ENCODE results near the gene CDK5RAP2.

Gene CDK5RAP2

DNA sequence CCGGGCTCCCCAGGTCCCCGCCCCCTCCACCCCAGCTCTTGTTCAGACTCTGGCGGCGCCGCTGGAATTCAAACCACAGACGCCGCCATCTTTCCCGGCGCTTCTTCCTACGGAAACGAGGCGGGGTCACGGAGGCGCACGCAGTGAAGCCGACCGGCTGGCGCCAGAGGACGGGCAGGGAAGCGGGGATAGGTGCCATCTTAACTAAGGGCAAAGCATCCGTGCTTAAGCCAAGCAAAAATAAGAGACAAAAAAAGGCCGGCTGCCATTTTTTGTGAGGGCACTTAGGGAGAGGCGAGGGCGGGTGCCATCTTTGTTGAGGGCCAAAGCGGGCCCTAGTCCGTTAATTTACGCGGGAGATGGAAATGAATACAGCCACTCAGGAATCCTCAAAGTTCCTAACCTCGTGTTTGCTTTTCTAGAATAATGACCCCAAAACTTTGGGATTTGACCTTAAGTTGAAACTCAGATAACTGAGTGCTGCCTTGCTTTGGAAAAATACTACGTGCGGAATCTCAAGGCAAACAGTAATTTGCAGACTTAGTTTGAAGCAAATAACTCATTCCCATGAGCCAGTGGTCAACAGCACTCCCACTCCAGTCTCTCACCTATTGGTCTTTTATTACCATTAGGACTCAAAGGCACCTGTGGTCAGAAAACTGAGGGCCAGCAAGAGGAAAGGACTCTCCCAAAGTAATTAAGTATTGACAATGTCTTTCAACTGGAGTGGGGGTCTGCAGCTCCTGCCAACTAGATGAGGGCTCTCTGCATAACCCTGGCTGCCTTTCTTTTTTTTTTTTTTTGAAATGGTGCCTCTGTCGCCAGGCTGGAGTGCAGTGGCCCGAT lies at the start of gene CDK5RAP2:
Gene CDK5RAP2, minus strand, starts transcription at position 117 of the 846 bp plus-strand sequence. CDS start 189 bp downstream, outside the sequence.
- TF ChIP-seq, protein P1, sequence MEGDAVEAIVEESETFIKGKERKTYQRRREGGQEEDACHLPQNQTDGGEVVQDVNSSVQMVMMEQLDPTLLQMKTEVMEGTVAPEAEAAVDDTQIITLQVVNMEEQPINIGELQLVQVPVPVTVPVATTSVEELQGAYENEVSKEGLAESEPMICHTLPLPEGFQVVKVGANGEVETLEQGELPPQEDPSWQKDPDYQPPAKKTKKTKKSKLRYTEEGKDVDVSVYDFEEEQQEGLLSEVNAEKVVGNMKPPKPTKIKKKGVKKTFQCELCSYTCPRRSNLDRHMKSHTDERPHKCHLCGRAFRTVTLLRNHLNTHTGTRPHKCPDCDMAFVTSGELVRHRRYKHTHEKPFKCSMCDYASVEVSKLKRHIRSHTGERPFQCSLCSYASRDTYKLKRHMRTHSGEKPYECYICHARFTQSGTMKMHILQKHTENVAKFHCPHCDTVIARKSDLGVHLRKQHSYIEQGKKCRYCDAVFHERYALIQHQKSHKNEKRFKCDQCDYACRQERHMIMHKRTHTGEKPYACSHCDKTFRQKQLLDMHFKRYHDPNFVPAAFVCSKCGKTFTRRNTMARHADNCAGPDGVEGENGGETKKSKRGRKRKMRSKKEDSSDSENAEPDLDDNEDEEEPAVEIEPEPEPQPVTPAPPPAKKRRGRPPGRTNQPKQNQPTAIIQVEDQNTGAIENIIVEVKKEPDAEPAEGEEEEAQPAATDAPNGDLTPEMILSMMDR (conservative IDR thresholded peaks at IDR 0.05) = no peak
- peak within 1 kb of the TSS; percentile 83 for H3K27ac ChIP-seq

DNA sequence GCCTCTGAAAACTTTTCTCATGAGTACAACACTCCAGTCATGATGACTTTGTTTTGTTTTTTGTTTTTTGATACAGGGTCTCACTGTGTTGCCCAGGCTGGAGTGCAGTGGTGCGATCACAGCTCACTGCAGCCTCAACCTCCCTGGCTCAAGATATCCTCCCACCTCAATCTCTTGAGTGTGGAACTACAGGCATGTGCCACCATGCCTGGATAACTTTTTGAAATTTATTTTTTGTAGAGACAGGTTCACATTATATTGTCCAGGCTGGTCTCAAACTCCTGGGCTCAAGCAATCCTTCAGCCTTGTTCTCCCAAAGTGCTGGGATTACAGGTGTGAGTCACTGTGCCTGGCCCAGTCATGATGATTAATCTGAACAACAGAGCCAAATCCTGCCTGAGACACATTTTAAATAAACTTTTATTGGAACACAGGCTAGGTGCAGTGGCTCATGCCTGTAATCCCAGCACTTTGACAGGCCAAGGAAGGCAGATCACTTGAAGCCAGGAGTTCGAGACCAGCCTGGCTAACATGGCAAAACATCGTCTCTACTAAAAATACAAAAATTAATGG lies 49.0 kb upstream of the CDK5RAP2 start:
- peak overlapping the region; percentile 92 for H3K27ac ChIP-seq

DNA sequence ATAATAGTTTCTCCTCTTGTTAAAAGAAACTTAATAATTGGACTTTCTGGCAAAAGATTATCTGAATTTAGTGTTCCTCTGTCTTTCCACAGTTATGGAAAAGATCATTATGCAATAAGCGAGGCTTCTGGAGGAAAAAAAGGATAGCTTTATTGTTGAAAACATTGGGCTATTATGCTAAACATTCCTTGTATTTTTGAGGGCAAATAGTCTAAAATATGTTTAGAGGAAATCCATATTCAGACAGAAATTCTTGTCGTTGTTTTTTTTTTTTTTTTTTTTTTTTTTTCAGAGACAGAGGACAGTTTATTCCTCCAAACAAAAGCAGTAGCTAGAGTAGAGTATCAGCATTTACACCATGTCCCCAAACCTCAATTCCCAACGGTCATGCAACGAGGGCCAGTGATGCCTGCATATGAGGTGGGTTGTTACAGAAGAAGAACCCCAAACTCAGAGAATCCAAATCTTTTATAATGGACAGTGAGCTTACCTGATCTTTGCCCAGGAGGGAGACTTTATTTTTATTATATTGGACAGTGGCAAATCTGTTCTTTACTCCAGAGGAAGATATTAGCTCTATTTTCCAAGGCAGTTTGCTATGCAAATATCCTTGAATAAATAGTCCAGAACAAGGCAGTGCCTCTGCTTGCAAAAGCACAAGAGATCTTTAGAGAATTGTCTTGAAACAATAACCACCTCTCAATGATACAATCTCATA lies 48.4 kb upstream of the CDK5RAP2 start:
- H3K27ac ChIP-seq = peak overlapping the region; percentile 92
- TF ChIP-seq, protein P1 (conservative IDR thresholded peaks at IDR 0.05) = no peak

DNA sequence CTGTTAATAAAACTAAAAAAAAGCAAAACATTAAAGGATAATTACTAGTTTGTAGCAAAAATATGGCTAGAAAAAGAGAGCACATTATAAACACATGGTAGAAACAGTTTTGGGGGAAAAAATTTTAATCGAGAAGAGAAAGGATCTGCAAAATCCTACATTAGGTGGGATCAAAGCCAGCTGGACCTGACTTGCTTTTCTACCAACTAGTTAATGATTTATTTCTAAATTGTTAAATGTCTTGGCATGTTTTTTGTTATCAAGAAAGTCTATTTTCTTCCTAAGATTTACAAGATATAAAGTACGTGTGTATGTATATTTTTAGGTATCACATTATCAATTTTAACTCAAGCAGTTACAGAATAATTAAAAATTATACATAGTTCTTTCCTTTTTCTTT lies 47.1 kb upstream of the CDK5RAP2 start:
- H3K27ac ChIP-seq = peak overlapping the region; percentile 92
- TF ChIP-seq, protein P1 (conservative IDR thresholded peaks at IDR 0.05) = no peak

DNA sequence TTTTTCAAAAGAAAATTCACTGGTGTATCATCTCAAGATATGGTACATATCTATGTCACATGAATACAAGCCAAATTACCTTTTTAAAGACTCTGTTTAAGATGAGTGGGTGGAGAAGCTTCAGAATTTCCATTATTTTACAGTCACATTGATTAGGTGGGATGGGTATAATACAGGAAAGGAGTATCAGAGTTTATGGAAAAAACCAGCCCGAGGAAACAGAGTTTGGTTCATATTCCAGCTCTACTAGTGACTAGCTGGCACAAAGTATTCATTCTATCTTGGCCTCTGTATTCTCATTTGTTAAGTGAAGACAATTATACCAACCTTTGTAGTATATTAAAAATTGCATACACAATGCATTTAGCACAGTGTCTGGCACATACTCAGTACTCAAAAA lies 46.5 kb upstream of the CDK5RAP2 start:
- TF ChIP-seq, protein P1 (conservative IDR thresholded peaks at IDR 0.05) = no peak
- peak overlapping the region; percentile 92 for H3K27ac ChIP-seq

GRCh38 chr9:120625222-120625621 lies 45.3 kb upstream of the CDK5RAP2 start:
- TF ChIP-seq, protein P1 (conservative IDR thresholded peaks at IDR 0.05) = no peak
- H3K27ac ChIP-seq = peak overlapping the region; percentile 2; the same call in 1 of the 2 replicates

DNA sequence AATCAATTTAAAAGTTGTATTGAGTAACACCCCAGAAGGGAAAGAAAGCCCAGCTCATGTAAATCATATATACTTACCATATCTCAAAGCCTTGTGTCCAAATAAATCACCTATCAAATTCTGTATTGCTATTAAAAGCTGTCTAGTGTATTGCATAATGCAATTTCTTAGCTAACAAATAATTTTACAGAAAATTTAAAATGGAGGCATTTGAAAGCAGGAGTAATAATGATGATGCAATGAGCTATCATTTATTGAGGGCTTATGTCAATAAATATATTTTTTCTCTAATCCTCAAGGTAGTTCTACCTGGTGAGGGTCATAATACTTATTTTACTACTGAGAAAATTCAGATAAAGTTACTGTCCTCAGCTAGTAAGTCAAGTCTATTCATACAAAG lies 42.8 kb upstream of the CDK5RAP2 start:
- H3K27ac ChIP-seq = no peak overlapping the region
- TF ChIP-seq, protein P1 (conservative IDR thresholded peaks at IDR 0.05) = no peak
